Panc1 (cell line): ENCODE measurements around the gene RNPS1. TPM values are rescaled to one million over a fixed set of nuclear protein-coding genes. Genes with fewer than 3 reads are reported as not detected.
A peak's percentile ranks its signal among the peaks of the same experiment; 100 is the strongest.

ENCODE experiments used
- ATAC-seq: fragments of 200-7000 bp; cut with Tn5 transposase; 2 replicates; pipeline ENCODE4 v1.9.1; 2020; ENCODE audit warnings: mild to moderate bottlenecking, moderate library complexity
- BruUV-seq: library from RNA; stranded (reverse); fragments of 400-500 nt; replicated peaks from 2 replicates; lab custom pipeline; 2021; lab: Mats Ljungman, UMichigan
- CTCF ChIA-PET: fragments of 300-600 bp; sonication (Branson Sonifier 250); formaldehyde crosslinking; loops from one replicate; lab custom pipeline; 2022; ENCODE audit warnings: antibody characterized with exemption; lab: Charles Lee
- POLR2A ChIA-PET: fragments of 300-600 bp; sonication (Branson Sonifier 250); formaldehyde crosslinking; loops from one replicate; lab custom pipeline; 2022; ENCODE audit warnings: antibody characterized with exemption; lab: Charles Lee
- DNase-seq: peaks from one replicate; pipeline ENCODE4 v3.0.0-alpha.2; 2010; ENCODE audit warnings: low read depth, low spot score
- H3K27ac ChIP-seq: 2 replicates; pipeline ENCODE4 v1.5.1; 2011; ENCODE audit warnings: mild to moderate bottlenecking, low read length, inconsistent platforms
- H3K27me3 ChIP-seq: fragments of 200-500 bp; sonication (Bioruptor generic); 2 replicates; pipeline ENCODE4 v1.6.0; 2014; ENCODE audit warnings: low read length, inconsistent platforms; ENCODE audit not compliant: control insufficient read depth, insufficient read depth
- H3K36me3 ChIP-seq: fragments of 200-500 bp; sonication (Bioruptor generic); 2 replicates; pipeline ENCODE4 v1.5.1; 2014; ENCODE audit warnings: inconsistent platforms, mild to moderate bottlenecking, low read length, moderate library complexity; ENCODE audit not compliant: control insufficient read depth, insufficient read depth
- H3K4me1 ChIP-seq: 2 replicates; pipeline ENCODE4 v1.5.1; 2011; ENCODE audit warnings: inconsistent platforms, mild to moderate bottlenecking, low read length, moderate library complexity; ENCODE audit not compliant: control insufficient read depth, insufficient read depth
- H3K4me3 ChIP-seq, 2 experiments: 2 replicates each; pipeline ENCODE4 v1.5.1; 2011 to 2012; ENCODE audit warnings: low read depth in 2 of 2, low read length in 2 of 2, mild to moderate bottlenecking in 2 of 2, inconsistent platforms in 1 of 2, moderate library complexity in 1 of 2
- H3K9me3 ChIP-seq: fragments of 200-500 bp; sonication (Bioruptor generic); 2 replicates; pipeline ENCODE4 v1.5.1; 2014; ENCODE audit warnings: low read depth, mild to moderate bottlenecking, inconsistent platforms, low read length, moderate library complexity; ENCODE audit not compliant: control insufficient read depth, insufficient read depth
- POLR2AphosphoS5 ChIP-seq: IDR thresholded peaks from 2 replicates; pipeline ENCODE4 v1.6.1; 2012; ENCODE audit warnings: mild to moderate bottlenecking, low read depth, low read length, moderate library complexity
- SIN3A ChIP-seq: IDR thresholded peaks from 2 replicates; pipeline ENCODE4 v1.6.1; 2012; ENCODE audit warnings: low read depth, mild to moderate bottlenecking, low read length, moderate library complexity, borderline replicate concordance; ENCODE audit not compliant: insufficient read depth
- TCF7L2 ChIP-seq: IDR thresholded peaks from 2 replicates; pipeline ENCODE4 v1.6.1; 2011; ENCODE audit warnings: mild to moderate bottlenecking, low read depth, low read length, inconsistent platforms
- in situ Hi-C: cut with HindIII; loops from 2 replicates; pipeline ENCODE4 v1.10.0; 2016; ENCODE audit warnings: low sequenced_read_pairs, low pct_unique_long_range_greater_than_20kb
- intact Hi-C: fragments of 100-400 bp; cut with micrococcal nuclease; formaldehyde crosslinking; loops from one replicate; pipeline ENCODE4 v1.10.0; 2022; ENCODE audit not compliant: unreplicated experiment
- total RNA-seq: library from RNA; stranded (reverse); gene quantifications from one replicate; pipeline ENCODE4 v1.2.1, GENCODE V29; 2021; ENCODE audit not compliant: unreplicated experiment
- TF ChIP-seq, protein P1 (sequence below), 2 experiments: IDR thresholded peaks; 2 replicates each; pipeline ENCODE4 v1.6.1; 2011 to 2012; ENCODE audit warnings: low read depth in 2 of 2, control low read depth in 1 of 2, low read length in 1 of 2, mild to moderate bottlenecking in 1 of 2, moderate library complexity in 1 of 2; ENCODE audit not compliant: insufficient read depth in 1 of 2
- TF ChIP-seq, protein P2 (sequence below): fragments of 450-650 bp; IDR thresholded peaks from 2 replicates; pipeline ENCODE4 v1.5.1; 2017; ENCODE audit warnings: mild to moderate bottlenecking

The RNPS1 gene
- total RNA-seq, 1 experiment from 2014 or later, result 249 TPM

DNA sequence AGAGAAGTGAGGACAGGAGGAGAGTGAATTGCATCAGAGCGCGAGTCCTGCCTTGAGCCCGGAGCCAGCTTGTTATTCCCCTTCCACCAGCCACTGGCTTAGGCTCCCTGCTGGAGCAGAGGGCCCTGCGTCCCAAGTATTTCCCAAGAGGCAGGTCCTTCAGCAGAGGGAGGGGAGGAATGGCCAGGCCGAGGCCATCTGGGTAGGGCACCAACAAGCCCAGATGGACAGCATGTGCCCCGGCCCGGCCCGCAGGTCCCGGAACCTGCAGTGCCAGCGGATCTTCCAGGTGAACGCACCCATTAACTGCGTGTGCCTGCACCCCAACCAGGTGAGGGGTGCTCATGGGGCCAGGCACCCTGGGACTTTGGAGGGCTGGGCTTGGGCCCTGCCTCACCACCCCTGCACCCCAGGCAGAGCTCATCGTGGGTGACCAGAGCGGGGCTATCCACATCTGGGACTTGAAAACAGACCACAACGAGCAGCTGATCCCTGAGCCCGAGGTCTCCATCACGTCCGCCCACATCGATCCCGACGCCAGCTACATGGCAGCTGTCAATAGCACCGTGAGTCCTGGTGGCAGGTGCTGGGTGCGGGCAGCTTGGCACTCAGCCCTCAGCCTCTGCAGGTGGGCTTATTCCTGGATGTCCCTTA, 61.0 kb downstream of the RNPS1 start:
- peak overlapping the region; percentile 61 to 73 for H3K4me3 ChIP-seq
- peak overlapping the region; percentile 91 for H3K27ac ChIP-seq
- POLR2A ChIA-PET, result no interaction called here

DNA sequence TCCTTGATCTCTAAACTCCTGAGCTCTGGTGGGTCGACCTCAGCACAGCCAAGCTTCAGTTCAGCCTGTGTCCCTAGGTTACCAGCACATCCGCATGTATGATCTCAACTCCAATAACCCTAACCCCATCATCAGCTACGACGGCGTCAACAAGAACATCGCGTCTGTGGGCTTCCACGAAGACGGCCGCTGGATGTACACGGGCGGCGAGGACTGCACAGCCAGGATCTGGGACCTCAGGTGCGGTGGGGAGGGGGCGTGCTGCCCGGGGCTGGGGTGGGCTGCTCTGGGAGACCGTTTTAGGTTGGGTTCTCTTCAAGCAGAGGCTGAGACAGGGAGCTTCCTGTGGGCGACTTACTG, 61.5 kb downstream of the RNPS1 start:
- H3K27me3 ChIP-seq, result no peaks in the 10 kb centered on the region
- CTCF ChIA-PET, result no interaction called here
- intact Hi-C loops (no loop called here), in situ Hi-C loops (no loop called here)
- H3K9me3 ChIP-seq, result no peaks in the 10 kb centered on the region
- no peaks in the 10 kb centered on the region; the same call in 1 of the 2 replicates for H3K36me3 ChIP-seq
- POLR2A ChIA-PET, result no interaction called here
- TF ChIP-seq, protein P1, sequence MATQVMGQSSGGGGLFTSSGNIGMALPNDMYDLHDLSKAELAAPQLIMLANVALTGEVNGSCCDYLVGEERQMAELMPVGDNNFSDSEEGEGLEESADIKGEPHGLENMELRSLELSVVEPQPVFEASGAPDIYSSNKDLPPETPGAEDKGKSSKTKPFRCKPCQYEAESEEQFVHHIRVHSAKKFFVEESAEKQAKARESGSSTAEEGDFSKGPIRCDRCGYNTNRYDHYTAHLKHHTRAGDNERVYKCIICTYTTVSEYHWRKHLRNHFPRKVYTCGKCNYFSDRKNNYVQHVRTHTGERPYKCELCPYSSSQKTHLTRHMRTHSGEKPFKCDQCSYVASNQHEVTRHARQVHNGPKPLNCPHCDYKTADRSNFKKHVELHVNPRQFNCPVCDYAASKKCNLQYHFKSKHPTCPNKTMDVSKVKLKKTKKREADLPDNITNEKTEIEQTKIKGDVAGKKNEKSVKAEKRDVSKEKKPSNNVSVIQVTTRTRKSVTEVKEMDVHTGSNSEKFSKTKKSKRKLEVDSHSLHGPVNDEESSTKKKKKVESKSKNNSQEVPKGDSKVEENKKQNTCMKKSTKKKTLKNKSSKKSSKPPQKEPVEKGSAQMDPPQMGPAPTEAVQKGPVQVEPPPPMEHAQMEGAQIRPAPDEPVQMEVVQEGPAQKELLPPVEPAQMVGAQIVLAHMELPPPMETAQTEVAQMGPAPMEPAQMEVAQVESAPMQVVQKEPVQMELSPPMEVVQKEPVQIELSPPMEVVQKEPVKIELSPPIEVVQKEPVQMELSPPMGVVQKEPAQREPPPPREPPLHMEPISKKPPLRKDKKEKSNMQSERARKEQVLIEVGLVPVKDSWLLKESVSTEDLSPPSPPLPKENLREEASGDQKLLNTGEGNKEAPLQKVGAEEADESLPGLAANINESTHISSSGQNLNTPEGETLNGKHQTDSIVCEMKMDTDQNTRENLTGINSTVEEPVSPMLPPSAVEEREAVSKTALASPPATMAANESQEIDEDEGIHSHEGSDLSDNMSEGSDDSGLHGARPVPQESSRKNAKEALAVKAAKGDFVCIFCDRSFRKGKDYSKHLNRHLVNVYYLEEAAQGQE (IDR thresholded peaks at IDR 0.05; ENCODE audit: insufficient read depth in 1 of 2, low read depth in 2 of 2, low read length in 1 of 2), result no peak
- no peak for TF ChIP-seq TCF7L2
- no peak for TF ChIP-seq SIN3A
- TF ChIP-seq, protein P2, sequence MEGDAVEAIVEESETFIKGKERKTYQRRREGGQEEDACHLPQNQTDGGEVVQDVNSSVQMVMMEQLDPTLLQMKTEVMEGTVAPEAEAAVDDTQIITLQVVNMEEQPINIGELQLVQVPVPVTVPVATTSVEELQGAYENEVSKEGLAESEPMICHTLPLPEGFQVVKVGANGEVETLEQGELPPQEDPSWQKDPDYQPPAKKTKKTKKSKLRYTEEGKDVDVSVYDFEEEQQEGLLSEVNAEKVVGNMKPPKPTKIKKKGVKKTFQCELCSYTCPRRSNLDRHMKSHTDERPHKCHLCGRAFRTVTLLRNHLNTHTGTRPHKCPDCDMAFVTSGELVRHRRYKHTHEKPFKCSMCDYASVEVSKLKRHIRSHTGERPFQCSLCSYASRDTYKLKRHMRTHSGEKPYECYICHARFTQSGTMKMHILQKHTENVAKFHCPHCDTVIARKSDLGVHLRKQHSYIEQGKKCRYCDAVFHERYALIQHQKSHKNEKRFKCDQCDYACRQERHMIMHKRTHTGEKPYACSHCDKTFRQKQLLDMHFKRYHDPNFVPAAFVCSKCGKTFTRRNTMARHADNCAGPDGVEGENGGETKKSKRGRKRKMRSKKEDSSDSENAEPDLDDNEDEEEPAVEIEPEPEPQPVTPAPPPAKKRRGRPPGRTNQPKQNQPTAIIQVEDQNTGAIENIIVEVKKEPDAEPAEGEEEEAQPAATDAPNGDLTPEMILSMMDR, result no peak
- TF ChIP-seq POLR2AphosphoS5, result no peak
- H3K4me1 ChIP-seq, result peaks cover 20% of the 10 kb centered on the region
- DNase-seq (no peak), ATAC-seq (no peak)
- H3K27ac ChIP-seq, result peak overlapping the region; percentile 91
- no TSS peak for BruUV-seq
- peak overlapping the region; percentile 61 to 73 for H3K4me3 ChIP-seq

More for the DNA sequence above, 61.0 kb downstream of the RNPS1 start:
- intact Hi-C loops (no loop called here), in situ Hi-C loops (no loop called here)
- H3K9me3 ChIP-seq, result no peaks in the 10 kb centered on the region
- DNase-seq (no peak), ATAC-seq (no peak)
- CTCF ChIA-PET, result no interaction called here
- H3K4me1 ChIP-seq, result peaks cover 24% of the 10 kb centered on the region
- BruUV-seq, result TSS peak; percentile 72
- TF ChIP-seq, protein P1 (IDR thresholded peaks at IDR 0.05; ENCODE audit: insufficient read depth in 1 of 2, low read depth in 2 of 2, low read length in 1 of 2), result no peak
- 0 out of 2 replicates have a peak, but pooled peaks have one; percentile 6 for TF ChIP-seq POLR2AphosphoS5
- no peaks in the 10 kb centered on the region; the same call in 1 of the 2 replicates for H3K36me3 ChIP-seq
- H3K27me3 ChIP-seq, result no peaks in the 10 kb centered on the region
